Measurements from ENCODE around the gene RHBDD3.

RHBDD3 gene

DNA sequence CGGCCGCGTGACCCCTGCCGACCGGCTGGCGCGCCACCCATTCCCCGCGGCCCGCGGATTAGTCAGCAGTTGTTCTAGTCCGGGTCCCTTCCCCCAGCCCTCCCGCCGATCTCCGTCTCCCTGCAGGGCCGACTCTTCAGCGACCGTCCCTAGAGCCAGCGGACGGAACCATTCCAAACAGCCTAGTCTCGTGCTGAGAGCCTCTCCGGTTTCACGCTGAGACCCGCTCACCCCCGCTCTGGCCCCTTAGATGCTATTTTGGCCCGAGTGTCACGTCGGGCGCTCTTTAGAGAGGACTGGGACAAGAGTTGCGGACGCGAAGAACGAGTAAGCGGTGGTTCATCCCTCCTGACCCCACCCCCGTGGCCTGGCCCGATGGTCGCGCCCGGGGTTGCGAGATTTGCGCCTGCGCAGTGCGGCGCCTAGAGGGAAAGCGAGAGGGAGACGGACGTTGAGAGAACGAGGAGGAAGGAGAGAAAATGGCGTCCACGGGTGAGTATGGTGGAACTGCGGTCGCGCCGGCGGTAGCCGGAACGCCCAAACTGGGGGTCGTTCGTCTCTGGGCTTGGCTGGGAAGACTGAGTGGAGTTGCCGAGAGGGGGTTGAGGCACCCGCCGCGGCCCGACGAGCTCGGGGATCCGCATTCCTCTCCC, at the start of gene RHBDD3, which contains the start of gene EWSR1:
TSS of gene RHBDD3 (minus strand) at position 124 of the 653 bp plus-strand sequence. CDS start 2,355 bp downstream, outside the sequence.
TSS of gene EWSR1 (plus strand) at position 411 of the 653 bp plus-strand sequence. CDS start at position 480, 69 bp downstream.
- peak; percentile 93 to 97 for DNase-seq (ENCODE audit: low read depth in 2 of 2)

- no peak for DNase-seq (ENCODE audit: low read depth in 2 of 2)
These were observed 48.5 kb upstream of the RHBDD3 start for GRCh38 chr22:29316141-29316828.

- no peak for DNase-seq (ENCODE audit: low read depth in 2 of 2)
These were observed 47.7 kb upstream of the RHBDD3 start, which contains the start of gene RASL10A for GRCh38 chr22:29315286-29316140. RASL10A (minus strand) TSS chr22:29315697; CDS start chr22:29315246, 451 bp downstream.

GRCh38 chr22:29314537-29315285, 46.9 kb upstream of the RHBDD3 start:
- no peak for DNase-seq (ENCODE audit: low read depth in 2 of 2)

- no peak for DNase-seq (ENCODE audit: low read depth in 2 of 2)
These were observed 46.0 kb upstream of the RHBDD3 start for GRCh38 chr22:29313576-29314466.

GRCh38 chr22:29313126-29313575, 45.4 kb upstream of the RHBDD3 start:
- no peak for DNase-seq (ENCODE audit: low read depth in 2 of 2)

DNA sequence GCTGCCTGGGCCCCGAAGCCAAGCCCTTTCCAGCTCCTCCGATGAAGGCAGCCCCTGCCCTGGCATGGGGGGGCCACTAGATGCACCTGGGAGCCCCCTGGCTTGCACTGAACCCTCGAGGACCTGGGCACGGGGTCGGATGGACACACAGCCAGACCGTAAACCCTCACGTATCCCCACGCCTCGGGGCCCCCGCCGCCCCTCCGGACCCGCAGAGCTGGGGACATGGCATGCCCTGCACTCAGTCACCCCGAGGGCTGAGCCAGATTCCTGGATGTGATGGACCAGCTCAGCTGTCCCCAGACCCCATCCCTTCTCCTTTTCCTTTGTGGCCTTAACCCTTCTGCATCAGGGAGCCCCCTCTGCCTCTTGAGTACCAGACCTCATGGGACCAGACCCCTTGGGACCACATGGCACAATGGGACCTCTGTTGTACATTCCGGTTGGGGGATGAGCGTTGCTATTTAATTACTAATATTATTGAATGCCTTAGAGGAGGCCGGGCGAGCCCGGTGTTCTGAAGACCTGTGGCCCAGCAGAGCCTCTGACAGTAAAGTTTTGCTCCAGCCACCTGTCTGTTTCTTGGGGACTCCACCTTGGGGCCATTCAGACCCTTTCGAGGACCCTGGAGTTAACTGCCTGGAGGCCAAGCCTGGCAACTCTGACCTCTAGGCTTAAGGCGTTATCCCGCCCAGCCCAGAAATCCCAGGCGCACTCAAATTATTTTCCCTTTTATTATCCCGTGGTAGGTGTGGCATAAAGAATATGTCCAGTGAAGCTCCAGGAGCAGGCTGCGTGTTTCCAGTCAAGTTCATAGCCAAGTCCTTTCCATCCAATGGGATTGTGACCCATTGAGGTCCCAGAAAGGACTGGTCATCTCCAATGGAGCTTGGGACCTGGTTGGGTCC, 44.7 kb upstream of the RHBDD3 start:
- no peak for DNase-seq (ENCODE audit: low read depth in 2 of 2)

GRCh38 chr22:29311464-29312217, 43.9 kb upstream of the RHBDD3 start:
- no peak for DNase-seq (ENCODE audit: low read depth in 2 of 2)

- peak; percentile 58 to 75 for DNase-seq (ENCODE audit: low read depth in 2 of 2)
These were observed 43.1 kb upstream of the RHBDD3 start for GRCh38 chr22:29310863-29311339.

DNA sequence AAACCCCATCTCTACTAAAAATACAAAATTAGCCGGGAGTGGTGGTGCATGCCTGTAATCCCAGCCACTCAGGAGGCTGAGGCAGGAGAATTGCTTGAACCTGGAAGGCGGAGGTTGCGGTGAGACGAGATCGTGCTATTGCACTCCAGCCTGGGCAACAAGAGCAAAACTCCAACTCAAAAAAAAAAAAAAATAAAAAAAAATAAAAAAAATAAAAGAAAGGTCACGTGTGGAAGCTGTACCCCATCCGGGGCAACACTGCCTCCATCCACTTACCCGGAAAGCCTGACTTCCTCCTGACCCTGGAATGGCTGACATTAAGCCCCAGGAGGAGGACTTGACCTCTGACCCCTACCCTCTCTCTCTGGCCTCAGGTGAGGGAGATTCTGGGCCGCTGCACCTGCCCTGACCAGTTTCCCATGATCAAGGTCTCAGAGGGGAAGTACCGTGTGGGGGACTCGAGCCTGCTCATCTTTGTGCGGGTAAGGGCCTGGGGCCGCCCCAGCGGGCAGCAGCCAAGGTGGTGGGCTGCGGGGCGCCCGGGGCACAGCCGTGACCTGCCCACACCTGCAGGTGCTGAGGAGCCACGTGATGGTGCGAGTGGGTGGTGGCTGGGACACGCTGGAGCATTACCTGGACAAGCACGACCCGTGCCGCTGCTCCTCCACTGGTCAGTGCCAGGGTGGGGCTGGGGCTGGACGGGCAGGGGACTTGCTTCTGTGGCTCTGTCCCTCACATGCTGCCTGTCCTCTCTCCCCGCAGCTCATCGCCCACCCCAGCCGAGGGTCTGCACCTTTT, 42.5 kb upstream of the RHBDD3 start:
- no peak for DNase-seq (ENCODE audit: low read depth in 2 of 2)

DNA sequence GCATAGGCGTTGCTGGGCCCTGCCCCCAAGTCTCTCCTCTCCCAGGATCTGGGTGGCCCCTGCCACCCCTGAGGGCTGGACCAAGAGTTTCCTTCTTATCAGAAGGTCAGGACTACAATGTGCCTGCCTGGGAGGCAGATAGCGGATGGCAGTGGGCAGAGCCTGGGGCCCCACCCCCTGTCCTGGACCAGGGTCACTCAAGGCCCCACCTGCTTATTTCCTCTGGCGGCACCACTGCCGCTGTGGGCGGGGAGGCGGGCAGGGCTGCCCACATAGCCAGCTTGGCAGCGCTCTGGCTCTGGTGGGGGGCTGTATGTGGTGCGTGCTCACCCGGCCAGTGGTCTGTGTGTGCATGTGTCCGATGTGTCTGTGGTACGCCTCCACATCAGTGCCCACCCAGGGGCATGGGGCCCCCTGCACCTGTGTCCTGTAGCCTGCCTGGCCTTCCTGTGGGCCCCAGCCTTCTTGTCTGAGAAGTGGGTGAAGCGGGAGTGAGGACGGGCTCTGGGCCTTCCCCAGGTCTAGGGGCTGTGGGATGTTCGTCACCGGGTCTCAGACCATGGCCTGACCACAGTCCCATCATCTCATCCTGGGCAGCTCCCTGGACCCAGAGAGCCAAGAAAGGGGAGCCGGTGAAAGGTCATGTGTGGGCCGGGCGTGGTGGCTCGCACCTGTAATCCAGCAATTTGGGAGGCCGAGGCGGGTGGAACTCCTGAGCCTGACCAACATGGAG, 41.7 kb upstream of the RHBDD3 start:
- DNase-seq (ENCODE audit: low read depth in 2 of 2) = no peak

- DNase-seq (ENCODE audit: low read depth in 2 of 2) = no peak
These were observed 41.0 kb upstream of the RHBDD3 start for GRCh38 chr22:29308791-29309262.

- no peak for DNase-seq (ENCODE audit: low read depth in 2 of 2)
These were observed 40.5 kb upstream of the RHBDD3 start for GRCh38 chr22:29308148-29308790.

DNA sequence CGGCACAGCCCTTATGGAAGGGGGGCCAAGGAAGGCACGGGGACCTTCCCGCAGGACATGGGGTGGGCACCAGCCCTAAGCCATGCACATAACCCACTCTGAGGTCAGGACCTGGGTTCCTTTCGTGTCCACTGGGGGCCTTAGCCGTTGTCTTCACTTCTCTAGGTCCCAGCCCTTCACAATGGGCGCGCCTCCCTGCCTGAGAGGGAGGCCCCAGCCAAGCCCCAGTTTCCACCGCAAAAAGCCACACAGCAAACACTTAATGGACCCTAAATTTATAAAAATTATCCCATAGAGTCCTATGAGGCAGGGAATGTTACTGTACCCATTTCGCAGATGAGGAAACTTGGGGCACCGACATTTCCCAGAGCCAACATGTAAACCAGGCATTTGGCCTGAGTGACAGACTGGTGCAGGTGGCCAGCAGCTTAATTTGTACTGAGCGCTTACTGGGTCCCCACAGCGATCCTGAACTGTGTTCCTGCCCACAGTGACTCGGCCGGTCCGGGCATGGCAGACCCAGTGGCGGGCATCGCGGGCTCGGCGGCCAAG, 39.9 kb upstream of the RHBDD3 start:
- DNase-seq (ENCODE audit: low read depth in 2 of 2) = no peak

DNA sequence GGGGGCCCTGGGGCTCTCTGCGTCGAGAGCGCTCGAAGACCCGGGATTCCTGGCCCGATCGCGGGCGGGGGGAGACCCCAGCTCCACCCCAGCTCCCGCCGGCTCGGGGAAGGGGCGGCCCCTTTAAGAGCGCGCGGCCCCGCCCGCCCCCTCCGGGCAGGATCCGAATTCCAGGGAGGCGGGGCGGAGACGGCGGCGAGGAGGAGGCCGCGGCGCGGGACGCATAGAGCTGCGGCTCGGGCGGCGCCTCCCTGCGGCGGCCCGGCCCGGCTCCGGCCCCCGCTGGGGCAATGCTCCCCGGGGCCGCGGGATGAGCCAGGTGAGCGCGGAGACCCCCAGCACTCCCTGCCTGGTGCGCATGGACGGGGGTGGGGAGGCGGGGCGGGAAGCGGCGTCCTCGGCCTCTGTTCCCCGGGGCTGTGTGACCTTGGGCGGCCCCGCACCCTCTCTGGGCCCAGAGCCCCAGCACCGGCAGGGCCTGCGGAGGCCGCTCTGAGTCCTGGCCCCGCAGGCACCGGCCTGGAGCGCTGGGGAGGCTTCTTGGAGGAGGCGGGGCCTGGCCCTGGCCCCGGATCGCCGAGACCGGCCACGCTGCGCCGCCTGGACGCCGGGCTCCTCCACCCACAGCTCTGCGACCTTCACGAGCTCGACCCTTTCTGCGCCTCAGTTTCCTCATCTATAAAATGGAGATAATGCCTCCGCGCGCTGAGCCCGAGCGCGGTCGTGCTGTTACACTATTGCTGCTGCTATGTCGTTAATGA, 39.2 kb upstream of the RHBDD3 start:
- DNase-seq (ENCODE audit: low read depth in 2 of 2) = peak in 1 of 2 donors; percentile 32
